Skin epidermis (tissue), 12 donors: ENCODE data around the gene RINT1.
"Not testable (repeated sequence)": the region's sequence is repeated elsewhere in the genome, so short reads cannot be mapped to it uniquely, and the experiment has no call there.

Experiments used
- H3K27ac ChIP-seq, 21 experiments: fragments of 200-600 bp; sonication (generic) in 11 of 21; one replicate each; pipeline ENCODE4 v1.5.0; 2020; ENCODE audit warnings: mild to moderate bottlenecking in 3 of 21, inconsistent platforms in 2 of 21, moderate library complexity in 2 of 21
- H3K4me3 ChIP-seq, 7 experiments: fragments of 200-600 bp; sonication (generic) in 2 of 7; one replicate each; pipeline ENCODE4 v1.5.0; 2020; ENCODE audit warnings: inconsistent platforms in 2 of 7, mild to moderate bottlenecking in 2 of 7, moderate library complexity in 1 of 7

Gene RINT1

GRCh38 chr7:105591522-105591921 lies 59.5 kb downstream of the RINT1 start:
- Histone ChIP-seq H3K27ac (no peak overlapping the region), H3K4me3 (no peak overlapping the region)

- Histone ChIP-seq H3K4me3 (no peak overlapping the region), H3K27ac (no peak overlapping the region)
Observed at GRCh38 chr7:105594034-105594433, 62.0 kb downstream of the RINT1 start.

GRCh38 chr7:105596866-105597265 lies 64.9 kb downstream of the RINT1 start:
- H3K27ac ChIP-seq = no peak overlapping the region
- H3K4me3 ChIP-seq = no peak overlapping the region

GRCh38 chr7:105599080-105599479 lies 67.1 kb downstream of the RINT1 start:
- not testable (repeated sequence) for H3K27ac ChIP-seq, H3K4me3 ChIP-seq

GRCh38 chr7:105599551-105599950 lies 67.5 kb downstream of the RINT1 start:
- no peak overlapping the region for H3K4me3 ChIP-seq
- H3K27ac ChIP-seq = no peak overlapping the region

GRCh38 chr7:105600720-105601550 lies 68.9 kb downstream of the RINT1 start:
- Histone ChIP-seq H3K27ac (no peak overlapping the region), H3K4me3 (no peak overlapping the region)

- no peak overlapping the region for H3K27ac ChIP-seq
- H3K4me3 ChIP-seq = no peak overlapping the region
Observed at GRCh38 chr7:105602325-105603305, 70.6 kb downstream of the RINT1 start.

GRCh38 chr7:105610165-105610930 lies 78.3 kb downstream of the RINT1 start:
- H3K27ac ChIP-seq = no peak overlapping the region
- H3K4me3 ChIP-seq = no peak overlapping the region

- no peak overlapping the region for H3K27ac ChIP-seq
- H3K4me3 ChIP-seq = no peak overlapping the region
Observed at GRCh38 chr7:105611856-105612775, 80.1 kb downstream of the RINT1 start.

GRCh38 chr7:105612806-105613205 lies 80.8 kb downstream of the RINT1 start:
- Histone ChIP-seq H3K4me3 (no peak overlapping the region), H3K27ac (no peak overlapping the region)

GRCh38 chr7:105613611-105614330 lies 81.8 kb downstream of the RINT1 start:
- Histone ChIP-seq H3K4me3 (no peak overlapping the region), H3K27ac (no peak overlapping the region)

- no peak overlapping the region for H3K4me3 ChIP-seq
- no peak overlapping the region for H3K27ac ChIP-seq
Observed at GRCh38 chr7:105614341-105614840, 82.4 kb downstream of the RINT1 start.
